HCT116 (cell line): ENCODE results near the gene SCCPDH.

Experiments
- CEBPB ChIP-seq: IDR thresholded peaks from 2 replicates; pipeline ENCODE4 v1.6.1; 2012; ENCODE audit warnings: low read depth
- CTCF ChIP-seq, 3 experiments: fragments of 200-600 bp in 1 of 3; sonication (generic) in 1 of 3; IDR thresholded peaks in 2 of 3; conservative IDR thresholded peaks in 1 of 3; 2 replicates each; pipeline ENCODE4 v1.5.1; 2012 to 2017; ENCODE audit warnings: low read depth in 2 of 3, low read length in 2 of 3, antibody characterized with exemption in 1 of 3, borderline replicate concordance in 1 of 3, control low read depth in 1 of 3, mild to moderate bottlenecking in 1 of 3, mixed read lengths in 1 of 3, mixed run types in 1 of 3, moderate library complexity in 1 of 3; ENCODE audit not compliant: insufficient read depth in 1 of 3
- ELF1 ChIP-seq: IDR thresholded peaks from 2 replicates; pipeline ENCODE4 v1.6.1; 2012; ENCODE audit warnings: low read depth, borderline replicate concordance
- EZH2 ChIP-seq: fragments of 200-600 bp; sonication (generic); IDR thresholded peaks from 2 replicates; pipeline ENCODE4 v1.6.1; 2017; ENCODE audit warnings: antibody characterized with exemption, mixed run types
- EZH2phosphoT487 ChIP-seq: fragments of 200-600 bp; IDR thresholded peaks from 2 replicates; pipeline ENCODE4 v1.6.1; 2018; ENCODE audit warnings: antibody characterized with exemption, borderline replicate concordance
- MAX ChIP-seq: IDR thresholded peaks from 2 replicates; pipeline ENCODE4 v1.6.1; 2012
- POLR2A ChIP-seq: IDR thresholded peaks from 2 replicates; pipeline ENCODE4 v1.7.0; 2011; ENCODE audit warnings: borderline replicate concordance; ENCODE audit not compliant: insufficient read depth, insufficient read length; ENCODE audit errors: extremely low read depth
- POLR2AphosphoS5 ChIP-seq: IDR thresholded peaks from 2 replicates; pipeline ENCODE4 v1.6.1; 2011; ENCODE audit warnings: mild to moderate bottlenecking, low read depth, low read length, moderate library complexity
- REST ChIP-seq: IDR thresholded peaks from 2 replicates; pipeline ENCODE4 v1.6.1; 2012; ENCODE audit warnings: low read depth
- SP1 ChIP-seq: IDR thresholded peaks from 2 replicates; pipeline ENCODE4 v1.6.1; 2012; ENCODE audit warnings: low read depth
- SRF ChIP-seq: IDR thresholded peaks from 2 replicates; pipeline ENCODE4 v1.6.1; 2012; ENCODE audit warnings: low read depth
- YY1 ChIP-seq: IDR thresholded peaks from 2 replicates; pipeline ENCODE4 v1.6.1; 2011; ENCODE audit warnings: low read length, low read depth, moderate library complexity, mild to moderate bottlenecking; ENCODE audit not compliant: insufficient replicate concordance; ENCODE audit errors: extremely low read depth

GRCh38 chr1:246677842-246678241 lies 46.4 kb upstream of the SCCPDH start:
- TF ChIP-seq POLR2AphosphoS5 (no peak), CTCF (IDR thresholded peaks at IDR 0.05 in 2 of 3, conservative IDR thresholded peaks at IDR 0.05 in 1 of 3; ENCODE audit: borderline replicate concordance in 1 of 3, insufficient read depth in 1 of 3, low read depth in 2 of 3, low read length in 2 of 3) (no peak), ELF1 (no peak), REST (no peak), CEBPB (no peak), SRF (no peak), EZH2phosphoT487 (no peak), EZH2 (no peak), SP1 (no peak), POLR2A (no peak), MAX (no peak), YY1 (no peak)
